GM23338 (cell line): Measurements from ENCODE around the gene CEMIP2. TPM values are rescaled to one million over a fixed set of nuclear protein-coding genes. Genes with fewer than 3 reads are reported as not detected.

Source experiments
- CREB1 ChIP-seq: fragments of 250-450 bp; sonication (Bioruptor Pico); IDR thresholded peaks from 2 replicates; pipeline ENCODE4 v1.5.0; 2020; ENCODE audit warnings: low read depth, mild to moderate bottlenecking, moderate library complexity
- EZH2 ChIP-seq: fragments of 200-600 bp; sonication (generic); IDR thresholded peaks from one replicate; pipeline ENCODE4 v1.8.0; 2017; ENCODE audit warnings: antibody characterized with exemption, mild to moderate bottlenecking, low read depth; ENCODE audit not compliant: unreplicated experiment
- EZH2phosphoT487 ChIP-seq: fragments of 200-600 bp; sonication (generic); IDR thresholded peaks from one replicate; pipeline ENCODE4 v1.8.1; 2018; ENCODE audit warnings: antibody characterized with exemption; ENCODE audit not compliant: unreplicated experiment
- JUNB ChIP-seq: IDR thresholded peaks from one replicate; pipeline ENCODE4 v1.6.1; 2016; ENCODE audit warnings: antibody characterized with exemption; ENCODE audit not compliant: unreplicated experiment
- POLR2AphosphoS5 ChIP-seq: IDR thresholded peaks from 2 replicates; pipeline ENCODE4 v1.6.1; 2016; ENCODE audit warnings: antibody characterized with exemption, low read depth
- ZNF114 ChIP-seq: fragments of 250-450 bp; sonication (Bioruptor Pico); IDR thresholded peaks from 2 replicates; pipeline ENCODE4 v1.5.0; 2020; ENCODE audit warnings: mild to moderate bottlenecking, moderate library complexity
- ZNF462 ChIP-seq: fragments of 250-450 bp; sonication (Bioruptor Pico); IDR thresholded peaks from 2 replicates; pipeline ENCODE4 v1.5.0; 2020; ENCODE audit warnings: mild to moderate bottlenecking, moderate library complexity
- polyA plus RNA-seq: library from polyadenylated mRNA; unstranded; fragments of >200 nt; fragmentation: Nextera tagmentation; extraction: Ambion mirVana; gene quantifications from 2 replicates; pipeline ENCODE4 v1.2.1, GENCODE V29; 2016
- total RNA-seq: library from RNA; depleted of rRNA; stranded (reverse); fragments of >200 nt; shearing (Covaris generic); gene quantifications from 2 replicates; pipeline ENCODE4 v1.2.3, GENCODE V29; 2014
- TF ChIP-seq, protein P1 (sequence below): IDR thresholded peaks from 2 replicates; pipeline ENCODE4 v1.6.1; 2016; ENCODE audit warnings: antibody characterized with exemption
- TF ChIP-seq, protein P2 (sequence below): IDR thresholded peaks from one replicate; pipeline ENCODE4 v1.6.1; 2018; ENCODE audit warnings: antibody characterized with exemption; ENCODE audit not compliant: unreplicated experiment

The CEMIP2 gene
- total and polyA plus RNA-seq, 2 experiments from 2014 or later, result 23.0 to 76.7 TPM

DNA sequence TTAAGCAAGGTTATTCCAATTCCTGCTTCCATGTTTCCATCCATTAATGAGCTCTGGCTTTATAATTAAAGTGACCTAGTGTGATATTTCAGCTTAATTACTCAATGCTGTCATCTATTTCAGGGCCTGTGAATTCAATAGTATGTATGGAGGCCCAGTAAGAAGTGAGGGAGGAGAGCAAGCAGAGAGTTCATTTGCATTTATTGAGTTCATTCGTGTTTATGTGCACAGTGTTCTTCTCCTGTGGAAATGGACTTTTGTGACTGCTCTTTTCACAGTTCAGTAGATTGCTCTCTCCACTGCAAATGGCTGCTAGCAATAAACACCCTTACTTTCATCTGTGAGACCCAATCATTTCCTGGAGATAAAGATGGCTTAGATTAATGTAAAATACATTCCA is 130.9 kb downstream of the CEMIP2 start (continued):
- TF ChIP-seq ZNF462 (CRISPR knock-in tag) (no peak), JUNB (no peak), EZH2phosphoT487 (no peak), CREB1 (CRISPR knock-in tag) (no peak), ZNF114 (CRISPR knock-in tag) (no peak), EZH2 (no peak), POLR2AphosphoS5 (no peak)
- TF ChIP-seq, protein P1, sequence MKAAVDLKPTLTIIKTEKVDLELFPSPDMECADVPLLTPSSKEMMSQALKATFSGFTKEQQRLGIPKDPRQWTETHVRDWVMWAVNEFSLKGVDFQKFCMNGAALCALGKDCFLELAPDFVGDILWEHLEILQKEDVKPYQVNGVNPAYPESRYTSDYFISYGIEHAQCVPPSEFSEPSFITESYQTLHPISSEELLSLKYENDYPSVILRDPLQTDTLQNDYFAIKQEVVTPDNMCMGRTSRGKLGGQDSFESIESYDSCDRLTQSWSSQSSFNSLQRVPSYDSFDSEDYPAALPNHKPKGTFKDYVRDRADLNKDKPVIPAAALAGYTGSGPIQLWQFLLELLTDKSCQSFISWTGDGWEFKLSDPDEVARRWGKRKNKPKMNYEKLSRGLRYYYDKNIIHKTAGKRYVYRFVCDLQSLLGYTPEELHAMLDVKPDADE, result no peak
- TF ChIP-seq, protein P2, sequence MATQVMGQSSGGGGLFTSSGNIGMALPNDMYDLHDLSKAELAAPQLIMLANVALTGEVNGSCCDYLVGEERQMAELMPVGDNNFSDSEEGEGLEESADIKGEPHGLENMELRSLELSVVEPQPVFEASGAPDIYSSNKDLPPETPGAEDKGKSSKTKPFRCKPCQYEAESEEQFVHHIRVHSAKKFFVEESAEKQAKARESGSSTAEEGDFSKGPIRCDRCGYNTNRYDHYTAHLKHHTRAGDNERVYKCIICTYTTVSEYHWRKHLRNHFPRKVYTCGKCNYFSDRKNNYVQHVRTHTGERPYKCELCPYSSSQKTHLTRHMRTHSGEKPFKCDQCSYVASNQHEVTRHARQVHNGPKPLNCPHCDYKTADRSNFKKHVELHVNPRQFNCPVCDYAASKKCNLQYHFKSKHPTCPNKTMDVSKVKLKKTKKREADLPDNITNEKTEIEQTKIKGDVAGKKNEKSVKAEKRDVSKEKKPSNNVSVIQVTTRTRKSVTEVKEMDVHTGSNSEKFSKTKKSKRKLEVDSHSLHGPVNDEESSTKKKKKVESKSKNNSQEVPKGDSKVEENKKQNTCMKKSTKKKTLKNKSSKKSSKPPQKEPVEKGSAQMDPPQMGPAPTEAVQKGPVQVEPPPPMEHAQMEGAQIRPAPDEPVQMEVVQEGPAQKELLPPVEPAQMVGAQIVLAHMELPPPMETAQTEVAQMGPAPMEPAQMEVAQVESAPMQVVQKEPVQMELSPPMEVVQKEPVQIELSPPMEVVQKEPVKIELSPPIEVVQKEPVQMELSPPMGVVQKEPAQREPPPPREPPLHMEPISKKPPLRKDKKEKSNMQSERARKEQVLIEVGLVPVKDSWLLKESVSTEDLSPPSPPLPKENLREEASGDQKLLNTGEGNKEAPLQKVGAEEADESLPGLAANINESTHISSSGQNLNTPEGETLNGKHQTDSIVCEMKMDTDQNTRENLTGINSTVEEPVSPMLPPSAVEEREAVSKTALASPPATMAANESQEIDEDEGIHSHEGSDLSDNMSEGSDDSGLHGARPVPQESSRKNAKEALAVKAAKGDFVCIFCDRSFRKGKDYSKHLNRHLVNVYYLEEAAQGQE, result no peak
